ENCODE measurements around the gene ZNF423.

The ZNF423 gene

GRCh38 chr16:49665482-49666230, 190.3 kb downstream of the ZNF423 start:
- H3K4me1 Mint-ChIP-seq: peaks cover 70% of the 10 kb centered on the region
- no peaks in the 10 kb centered on the region for H3K36me3 Mint-ChIP-seq (ENCODE audit: low read depth)
- no peak overlapping the region for H3K4me3 Mint-ChIP-seq
- no peak for TF ChIP-seq CTCF (IDR thresholded peaks at IDR 0.05)
- no peak for DNase-seq
- H3K27ac Mint-ChIP-seq: peak overlapping the region; percentile 72
- H3K27me3 Mint-ChIP-seq (ENCODE audit: low read depth, poor library complexity): no peaks in the 10 kb centered on the region
- no peaks in the 10 kb centered on the region for H3K9me3 Mint-ChIP-seq

- DNase-seq: no peak
- Mint-ChIP-seq H3K9me3 (no peaks in the 10 kb centered on the region), H3K27ac (no peak overlapping the region), H3K27me3 (ENCODE audit: low read depth, poor library complexity) (no peaks in the 10 kb centered on the region), H3K36me3 (ENCODE audit: low read depth) (no peaks in the 10 kb centered on the region), H3K4me1 (peaks cover 67% of the 10 kb centered on the region), H3K4me3 (no peak overlapping the region)
- no peak for TF ChIP-seq CTCF (IDR thresholded peaks at IDR 0.05)
These were observed 191.4 kb downstream of the ZNF423 start for GRCh38 chr16:49664221-49665215.

GRCh38 chr16:49663081-49664065, 192.5 kb downstream of the ZNF423 start:
- H3K9me3 Mint-ChIP-seq: no peaks in the 10 kb centered on the region
- H3K36me3 Mint-ChIP-seq (ENCODE audit: low read depth): no peaks in the 10 kb centered on the region
- H3K4me3 Mint-ChIP-seq: no peak overlapping the region
- DNase-seq: no peak
- TF ChIP-seq CTCF (IDR thresholded peaks at IDR 0.05): no peak
- H3K4me1 Mint-ChIP-seq: peaks cover 72% of the 10 kb centered on the region
- peak overlapping the region; percentile 84 for H3K27ac Mint-ChIP-seq
- no peaks in the 10 kb centered on the region for H3K27me3 Mint-ChIP-seq (ENCODE audit: low read depth, poor library complexity)

GRCh38 chr16:49662569-49662968, 193.3 kb downstream of the ZNF423 start:
- Mint-ChIP-seq H3K27ac (no peak overlapping the region), H3K9me3 (no peaks in the 10 kb centered on the region), H3K4me3 (no peak overlapping the region), H3K36me3 (ENCODE audit: low read depth) (no peaks in the 10 kb centered on the region), H3K27me3 (ENCODE audit: low read depth, poor library complexity) (no peaks in the 10 kb centered on the region), H3K4me1 (peaks cover 80% of the 10 kb centered on the region)
- DNase-seq: no peak
- no peak for TF ChIP-seq CTCF (IDR thresholded peaks at IDR 0.05)

- Mint-ChIP-seq H3K4me3 (no peak overlapping the region), H3K9me3 (no peaks in the 10 kb centered on the region), H3K36me3 (ENCODE audit: low read depth) (no peaks in the 10 kb centered on the region), H3K4me1 (peaks cover 75% of the 10 kb centered on the region), H3K27ac (no peak overlapping the region), H3K27me3 (ENCODE audit: low read depth, poor library complexity) (no peaks in the 10 kb centered on the region)
- no peak for DNase-seq
- TF ChIP-seq CTCF (IDR thresholded peaks at IDR 0.05): no peak
These were observed 194.3 kb downstream of the ZNF423 start for GRCh38 chr16:49661465-49662187.

Measured in nephron progenitor cell (in vitro differentiated cells).